HS-27A (cell line): ENCODE data around the gene DENND1C.

Experiments
- DNase-seq: peaks from one replicate; pipeline ENCODE4 v3.0.0-alpha.2; 2012; ENCODE audit warnings: low read depth, missing footprints

The DENND1C gene

GRCh38 chr19:6424939-6425731 is 56.5 kb downstream of the DENND1C start:
- DNase-seq, result peak; percentile 99

GRCh38 chr19:6424195-6424938 is 57.2 kb downstream of the DENND1C start, which contains the start of gene KHSRP:
Gene KHSRP, minus strand, starts transcription at chr19:6424811. Its CDS starts 110 bp downstream, at chr19:6424701.
- DNase-seq, result no peak

- no peak for DNase-seq
These were observed 57.9 kb downstream of the DENND1C start for GRCh38 chr19:6423499-6424194.

- no peak for DNase-seq
These were observed 60.2 kb downstream of the DENND1C start for GRCh38 chr19:6421075-6422014.

GRCh38 chr19:6418562-6418932 is 63.0 kb downstream of the DENND1C start:
- no peak for DNase-seq

- no peak for DNase-seq
These were observed 63.6 kb downstream of the DENND1C start for GRCh38 chr19:6417713-6418561.
